ENCODE results near the gene TNFRSF13B. TPM values are rescaled to one million over a fixed set of nuclear protein-coding genes. Genes with fewer than 3 reads are reported as not detected.

The TNFRSF13B gene
- total RNA-seq, 1 experiment from 2014 or later, result not detected

DNA sequence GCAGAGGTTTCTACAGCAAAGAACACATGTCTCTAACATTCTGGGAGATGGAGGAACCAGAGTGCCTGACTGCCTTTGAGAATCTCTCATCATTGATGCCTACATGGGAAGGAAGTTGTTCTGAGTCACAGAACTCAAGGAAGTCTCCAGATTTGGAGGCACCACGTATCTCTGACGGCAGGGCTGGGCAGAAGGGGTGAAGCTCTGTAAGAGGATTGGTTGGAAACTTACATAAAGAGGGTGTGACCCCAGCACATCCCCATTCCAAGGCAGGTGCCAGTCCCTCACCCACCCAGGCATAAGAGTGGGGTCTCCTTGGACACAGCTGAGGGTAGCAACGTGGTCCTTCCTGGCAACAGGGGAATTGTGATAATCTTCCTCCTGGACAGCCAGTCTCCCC is 17.4 kb downstream of the TNFRSF13B start:
- Histone ChIP-seq H3K4me3 (ENCODE audit: low read depth in 2 of 2, low read length in 2 of 2) (no peak overlapping the region), H3K27ac (ENCODE audit: low read length) (no peak overlapping the region), H3K36me3 (ENCODE audit: control insufficient read depth, insufficient read depth, low read length) (no peaks in the 10 kb centered on the region), H3K27me3 (ENCODE audit: control insufficient read depth, insufficient read depth, low read length) (peaks cover 12% of the 10 kb centered on the region), H3K9me3 (ENCODE audit: control insufficient read depth, insufficient read depth, low read depth, low read length) (no peaks in the 10 kb centered on the region), H3K4me1 (ENCODE audit: control insufficient read depth, insufficient read depth, low read length) (no peaks in the 10 kb centered on the region)
- BruUV-seq (replicated peaks), result no TSS peak
- POLR2A ChIA-PET, result no interaction called here
- ATAC-seq (no peak), DNase-seq (ENCODE audit: low read depth, low spot score) (no peak)
- CTCF ChIA-PET, result no interaction called here
- TF ChIP-seq, protein P1, sequence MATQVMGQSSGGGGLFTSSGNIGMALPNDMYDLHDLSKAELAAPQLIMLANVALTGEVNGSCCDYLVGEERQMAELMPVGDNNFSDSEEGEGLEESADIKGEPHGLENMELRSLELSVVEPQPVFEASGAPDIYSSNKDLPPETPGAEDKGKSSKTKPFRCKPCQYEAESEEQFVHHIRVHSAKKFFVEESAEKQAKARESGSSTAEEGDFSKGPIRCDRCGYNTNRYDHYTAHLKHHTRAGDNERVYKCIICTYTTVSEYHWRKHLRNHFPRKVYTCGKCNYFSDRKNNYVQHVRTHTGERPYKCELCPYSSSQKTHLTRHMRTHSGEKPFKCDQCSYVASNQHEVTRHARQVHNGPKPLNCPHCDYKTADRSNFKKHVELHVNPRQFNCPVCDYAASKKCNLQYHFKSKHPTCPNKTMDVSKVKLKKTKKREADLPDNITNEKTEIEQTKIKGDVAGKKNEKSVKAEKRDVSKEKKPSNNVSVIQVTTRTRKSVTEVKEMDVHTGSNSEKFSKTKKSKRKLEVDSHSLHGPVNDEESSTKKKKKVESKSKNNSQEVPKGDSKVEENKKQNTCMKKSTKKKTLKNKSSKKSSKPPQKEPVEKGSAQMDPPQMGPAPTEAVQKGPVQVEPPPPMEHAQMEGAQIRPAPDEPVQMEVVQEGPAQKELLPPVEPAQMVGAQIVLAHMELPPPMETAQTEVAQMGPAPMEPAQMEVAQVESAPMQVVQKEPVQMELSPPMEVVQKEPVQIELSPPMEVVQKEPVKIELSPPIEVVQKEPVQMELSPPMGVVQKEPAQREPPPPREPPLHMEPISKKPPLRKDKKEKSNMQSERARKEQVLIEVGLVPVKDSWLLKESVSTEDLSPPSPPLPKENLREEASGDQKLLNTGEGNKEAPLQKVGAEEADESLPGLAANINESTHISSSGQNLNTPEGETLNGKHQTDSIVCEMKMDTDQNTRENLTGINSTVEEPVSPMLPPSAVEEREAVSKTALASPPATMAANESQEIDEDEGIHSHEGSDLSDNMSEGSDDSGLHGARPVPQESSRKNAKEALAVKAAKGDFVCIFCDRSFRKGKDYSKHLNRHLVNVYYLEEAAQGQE (IDR thresholded peaks at IDR 0.05; ENCODE audit: insufficient read depth in 1 of 2, low read depth in 2 of 2, low read length in 1 of 2), result no peak
- TF ChIP-seq POLR2AphosphoS5 (IDR thresholded peaks at IDR 0.05; ENCODE audit: low read depth, low read length) (no peak), SIN3A (IDR thresholded peaks at IDR 0.05; ENCODE audit: borderline replicate concordance, insufficient read depth, low read depth, low read length) (no peak), TCF7L2 (IDR thresholded peaks at IDR 0.05; ENCODE audit: low read depth, low read length) (no peak), CTCF (IDR thresholded peaks at IDR 0.05) (no peak)
- in situ Hi-C loops (cut with HindIII; ENCODE audit: low pct_unique_long_range_greater_than_20kb, low sequenced_read_pairs) (no loop called here), intact Hi-C loops (cut with micrococcal nuclease; ENCODE audit: unreplicated experiment) (no loop called here)

- no peak for ATAC-seq
- H3K4me3 ChIP-seq (ENCODE audit: low read depth in 2 of 2, low read length in 2 of 2), result no peak overlapping the region
- in situ Hi-C loops (cut with HindIII; ENCODE audit: low pct_unique_long_range_greater_than_20kb, low sequenced_read_pairs) (no loop called here), intact Hi-C loops (cut with micrococcal nuclease; ENCODE audit: unreplicated experiment) (no loop called here)
- DNase-seq (ENCODE audit: low read depth, low spot score), result no peak
- ChIA-PET CTCF (no interaction called here), POLR2A (no interaction called here)
- H3K9me3 ChIP-seq (ENCODE audit: control insufficient read depth, insufficient read depth, low read depth, low read length), result no peaks in the 10 kb centered on the region; the same call in 1 of the 2 replicates
- BruUV-seq (replicated peaks), result no TSS peak
- no peaks in the 10 kb centered on the region for H3K36me3 ChIP-seq (ENCODE audit: control insufficient read depth, insufficient read depth, low read length)
- no peaks in the 10 kb centered on the region for H3K4me1 ChIP-seq (ENCODE audit: control insufficient read depth, insufficient read depth, low read length)
- peaks cover 12% of the 10 kb centered on the region for H3K27me3 ChIP-seq (ENCODE audit: control insufficient read depth, insufficient read depth, low read length)
- H3K27ac ChIP-seq (ENCODE audit: low read length), result no peak overlapping the region
- TF ChIP-seq, protein P1 (IDR thresholded peaks at IDR 0.05; ENCODE audit: insufficient read depth in 1 of 2, low read depth in 2 of 2, low read length in 1 of 2), result no peak
- TF ChIP-seq SIN3A (IDR thresholded peaks at IDR 0.05; ENCODE audit: borderline replicate concordance, insufficient read depth, low read depth, low read length) (no peak), POLR2AphosphoS5 (IDR thresholded peaks at IDR 0.05; ENCODE audit: low read depth, low read length) (no peak)
Measured at GRCh38 chr17:16953841-16954240, 18.1 kb downstream of the TNFRSF13B start.
